Medulla oblongata (tissue), 1 donor: ENCODE measurements around the gene GNG5.
"Not testable (repeated sequence)": the region's sequence is repeated elsewhere in the genome, so short reads cannot be mapped to it uniquely, and the experiment has no call there.

ENCODE experiments used
- DNase-seq: peaks from one replicate; pipeline ENCODE4 v3.0.0-alpha.2; 2015; ENCODE audit errors: extremely low spot score

GNG5 gene

DNA sequence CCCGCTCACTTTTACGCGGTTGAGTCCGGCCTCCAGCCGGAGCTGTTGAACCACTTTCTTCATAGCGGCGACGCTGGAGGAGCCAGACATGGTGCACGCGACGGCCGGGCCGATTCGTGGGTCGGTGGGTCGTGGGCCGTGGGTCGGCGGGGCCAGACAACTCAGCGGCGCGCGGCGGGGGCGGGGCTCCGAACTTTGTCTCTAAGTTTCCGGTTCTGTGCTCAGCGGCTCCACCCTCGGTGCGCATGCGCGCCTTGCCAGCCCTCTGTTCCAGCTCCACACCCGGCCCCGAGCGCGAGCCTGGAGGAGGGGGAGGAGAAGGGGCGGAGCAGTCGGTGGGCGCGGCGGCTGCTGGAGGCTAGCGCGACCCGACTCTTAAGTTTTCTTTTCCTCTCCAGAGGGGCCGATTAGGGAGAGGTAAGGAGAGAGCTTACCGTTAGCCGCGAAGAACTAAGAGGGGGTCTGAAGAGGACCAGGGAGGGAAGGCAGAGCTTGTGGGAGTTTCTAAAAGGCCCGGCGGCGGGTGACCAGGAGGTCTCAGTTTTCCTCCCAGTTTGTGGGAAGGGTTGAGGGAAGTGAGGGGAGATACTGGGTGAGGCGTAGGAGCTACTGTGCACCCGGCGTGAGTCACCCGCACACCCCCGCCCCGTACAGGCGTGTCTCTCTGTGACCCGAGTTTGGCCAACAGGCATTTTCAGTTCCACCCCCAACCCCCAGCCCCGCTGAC lies at the start of gene GNG5, which contains the start of gene SPATA1:
TSS of gene GNG5 (minus strand) at position 580 of the 727 bp plus-strand sequence. CDS start at position 90, 490 bp downstream.
TSS of gene SPATA1 (plus strand) at position 385 of the 727 bp plus-strand sequence. CDS start 9,974 bp downstream, outside the sequence.
- DNase-seq, result peak; percentile 98

GRCh38 chr1:84550826-84551225 lies 44.4 kb upstream of the GNG5 start:
- DNase-seq, result no peak

- DNase-seq, result no peak
Measured at GRCh38 chr1:84541679-84542078, 35.3 kb upstream of the GNG5 start.

DNA sequence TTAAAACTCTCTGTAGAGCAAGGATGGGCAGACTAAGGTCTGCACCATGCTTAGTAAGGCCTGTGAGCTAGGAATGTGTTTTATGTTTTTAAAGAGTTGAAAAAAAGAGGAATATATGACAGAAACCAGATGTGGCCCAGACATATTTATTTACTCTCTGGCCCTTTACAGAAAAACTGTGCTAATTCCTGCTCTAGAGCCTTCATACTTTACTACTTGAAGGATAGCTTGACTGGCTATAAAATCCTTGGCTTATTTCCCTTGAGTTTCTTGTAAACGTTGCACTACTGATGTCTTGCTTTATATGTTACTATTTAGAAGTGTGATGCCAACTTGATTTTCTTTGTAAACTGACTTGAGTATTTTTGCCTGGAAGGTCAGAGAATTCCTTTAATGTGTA lies 34.4 kb upstream of the GNG5 start:
- DNase-seq, result no peak

DNA sequence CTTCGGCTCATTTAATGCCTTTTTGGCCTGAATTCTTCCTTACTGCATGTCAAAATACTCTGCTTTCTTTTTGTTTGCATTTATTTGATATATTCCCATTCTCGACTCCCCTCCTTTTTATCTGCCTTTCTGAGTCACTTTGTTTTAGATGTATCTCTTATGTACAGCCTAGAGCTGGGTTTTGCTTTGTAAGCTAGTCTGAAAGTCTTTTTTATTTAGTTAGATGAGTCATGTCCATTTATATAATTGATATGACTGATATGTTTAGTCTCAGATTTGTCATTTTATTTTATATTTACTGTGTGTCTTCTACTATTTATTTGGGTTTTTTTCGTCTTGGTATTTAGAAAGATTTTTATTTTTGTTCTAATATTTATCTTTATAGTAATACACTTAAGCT lies 33.6 kb upstream of the GNG5 start:
- no peak for DNase-seq

GRCh38 chr1:84538599-84538998 lies 32.2 kb upstream of the GNG5 start:
- no peak for DNase-seq

DNA sequence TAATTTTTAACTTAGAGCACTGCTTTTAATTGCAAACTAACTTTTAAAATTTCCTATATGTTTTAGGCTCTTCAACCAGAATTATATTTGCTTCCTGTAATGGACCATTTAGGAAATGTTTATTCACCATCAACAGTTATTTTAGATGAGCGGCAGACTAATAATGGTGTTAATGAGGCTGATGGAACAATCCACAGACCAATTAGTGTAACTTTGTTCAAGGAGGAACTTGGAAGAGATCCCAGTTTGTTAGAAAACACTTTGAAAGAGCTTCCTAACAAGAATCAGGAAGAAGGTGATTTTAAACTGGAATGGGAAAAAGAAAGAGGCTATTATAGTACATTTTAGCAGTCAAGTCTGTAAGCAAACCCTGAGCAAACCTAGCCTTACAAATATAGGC lies 19.4 kb upstream of the GNG5 start:
- DNase-seq, result peak; percentile 21

GRCh38 chr1:84524590-84524989 lies 18.2 kb upstream of the GNG5 start:
- no peak for DNase-seq

DNA sequence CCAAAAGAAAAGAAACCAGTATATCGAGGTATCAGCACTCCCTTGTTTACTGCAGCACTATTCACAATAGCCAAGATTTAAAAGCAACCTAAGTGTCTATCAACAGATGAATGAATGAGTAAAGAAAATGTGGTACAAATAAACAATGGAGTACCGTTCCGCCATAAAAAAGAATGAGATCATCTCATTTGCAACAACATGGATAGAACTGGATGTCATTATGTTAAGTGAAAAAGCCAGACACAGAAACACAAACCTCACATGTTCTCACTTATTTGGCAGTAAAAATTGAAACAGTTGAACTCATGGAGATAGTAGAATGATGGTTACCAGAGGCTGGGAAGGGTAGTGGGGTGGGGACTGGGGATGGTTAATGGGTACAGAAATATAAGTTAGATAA lies 4.3 kb upstream of the GNG5 start:
- DNase-seq, result no peak

DNA sequence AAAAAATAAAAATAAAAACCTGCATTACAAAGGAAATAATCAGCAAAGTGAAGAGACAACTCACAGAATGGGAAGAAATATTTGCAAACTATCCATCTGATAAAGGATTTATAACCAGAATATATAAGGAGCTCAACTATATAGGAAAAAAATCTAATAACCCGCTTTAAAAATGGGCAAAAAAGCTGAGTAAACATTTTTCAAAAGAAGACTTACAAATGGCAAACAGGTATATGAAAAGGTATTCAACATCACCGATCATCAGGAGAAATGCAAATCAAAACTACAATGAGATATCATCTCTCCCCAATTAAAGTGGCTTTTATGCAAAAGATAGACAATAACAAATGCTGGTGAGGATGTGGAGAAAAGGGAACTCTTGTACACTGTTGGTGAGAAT lies 3.8 kb upstream of the GNG5 start:
- DNase-seq, result no peak

- DNase-seq, result no peak
Measured at GRCh38 chr1:84509029-84509428, 2.6 kb upstream of the GNG5 start.

DNA sequence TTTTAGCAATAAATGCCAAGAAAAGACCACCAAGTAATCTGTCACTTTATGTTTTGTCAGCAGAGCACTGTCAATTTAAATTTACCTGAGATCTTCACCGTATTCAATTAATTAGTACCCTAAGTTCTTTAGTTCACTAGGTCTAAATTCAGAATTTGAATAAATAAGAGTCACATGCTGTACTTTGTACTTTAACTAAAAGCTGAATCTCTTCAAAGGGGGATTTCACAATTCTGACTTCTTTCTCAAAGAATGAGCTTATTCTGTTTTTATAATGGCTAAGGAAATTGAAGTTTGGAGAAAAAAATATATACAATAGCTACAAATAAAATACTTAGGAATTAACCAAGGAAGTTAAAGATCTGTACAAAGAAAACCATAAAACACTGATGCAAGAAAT lies 2.1 kb upstream of the GNG5 start:
- DNase-seq, result no peak

GRCh38 chr1:84507887-84508286 lies 1.5 kb upstream of the GNG5 start:
- DNase-seq, result not testable (repeated sequence)

- no peak for DNase-seq
Measured at GRCh38 chr1:84506729-84507453, 510 bp upstream of the GNG5 start.

DNA sequence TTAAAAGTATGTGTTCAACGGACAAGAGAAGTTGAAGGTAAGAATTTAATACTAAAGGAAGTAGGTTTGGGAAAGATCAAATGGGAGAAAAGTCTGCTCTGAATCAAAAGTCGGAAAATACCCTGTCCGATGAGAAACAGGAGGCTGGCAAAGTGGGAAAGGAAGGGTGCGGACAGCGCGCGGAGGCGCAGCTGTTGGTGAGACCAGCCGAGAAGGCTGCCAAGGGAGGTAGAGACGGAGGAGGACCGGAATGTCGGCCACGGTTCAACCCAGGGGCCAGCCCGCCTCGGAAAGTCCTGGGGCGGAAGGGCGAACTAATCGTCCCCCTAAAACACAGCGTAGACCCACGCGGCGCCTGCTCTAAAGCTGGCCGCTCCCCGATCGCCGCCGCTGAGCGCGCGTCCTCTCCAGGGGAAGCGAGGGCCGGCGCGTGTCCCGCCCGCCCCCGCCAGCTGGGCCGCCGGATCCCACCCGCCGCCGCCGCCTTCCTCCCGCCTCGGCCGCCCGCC lies 834 bp downstream of the GNG5 start:
- peak; percentile 49 for DNase-seq

DNA sequence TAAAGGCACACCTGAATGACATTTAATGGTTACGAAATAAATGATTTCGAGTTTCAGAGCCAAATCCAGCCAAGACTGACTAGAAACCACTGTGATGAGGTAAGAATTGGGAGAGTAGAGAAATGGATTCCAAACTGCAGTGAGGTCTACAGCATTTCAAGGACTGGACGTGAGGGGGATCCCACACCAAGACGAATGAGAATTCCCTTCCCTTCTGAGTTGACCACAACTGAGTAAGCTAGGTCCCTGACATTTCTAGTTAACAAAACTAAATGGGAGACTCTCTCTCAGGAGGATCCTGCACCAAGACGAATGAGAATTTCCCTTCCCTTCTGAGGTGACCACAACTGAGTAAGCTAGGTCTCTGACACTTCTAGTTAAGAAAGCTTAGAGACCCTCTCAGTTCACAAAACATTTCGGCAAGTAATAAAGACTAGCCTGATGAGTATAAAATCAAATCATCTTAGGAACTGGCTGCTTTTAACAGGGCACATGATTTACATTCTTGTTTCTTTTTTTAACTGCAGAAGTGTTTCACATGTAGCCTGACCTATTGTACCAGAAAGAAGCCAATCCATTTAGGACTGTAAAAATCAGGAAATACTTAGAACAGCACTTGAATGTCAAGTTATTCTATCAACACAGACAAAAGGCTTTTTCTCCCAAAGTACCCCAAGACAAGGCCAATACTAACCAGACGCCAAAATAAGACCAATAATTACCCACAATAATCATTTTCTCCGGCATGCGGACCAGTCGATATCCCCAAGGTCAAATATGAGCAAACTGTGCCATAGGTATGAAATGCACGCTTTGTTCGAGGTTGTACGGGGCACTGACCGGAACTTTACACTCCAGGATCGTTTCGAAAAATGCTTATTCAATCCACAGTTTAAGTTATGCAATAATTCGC lies 1.5 kb downstream of the GNG5 start:
- peak; percentile 35 for DNase-seq

DNA sequence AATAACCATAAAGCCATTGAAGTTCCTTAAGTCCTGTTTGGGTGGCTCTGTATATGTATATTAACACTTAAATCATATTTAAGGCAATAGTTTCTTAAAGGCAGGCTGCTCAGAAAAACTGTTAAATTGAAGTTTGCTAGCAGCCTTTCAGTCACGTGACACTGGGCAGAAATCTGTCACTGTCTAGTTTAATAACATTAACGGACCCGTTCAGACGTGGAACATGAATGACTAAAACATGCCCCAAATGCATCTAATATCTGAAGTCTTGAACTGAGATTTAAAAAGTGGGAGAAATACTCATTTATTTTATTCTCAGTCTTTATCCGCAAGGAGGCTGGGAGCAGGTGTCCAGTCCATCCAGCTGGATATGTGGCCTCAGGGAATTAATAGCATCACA lies 3.5 kb downstream of the GNG5 start:
- DNase-seq, result no peak

GRCh38 chr1:84497631-84498275 lies 8.6 kb downstream of the GNG5 start:
- DNase-seq, result no peak

GRCh38 chr1:84496498-84496897 lies 9.9 kb downstream of the GNG5 start:
- DNase-seq, result no peak

- DNase-seq, result no peak
Measured at GRCh38 chr1:84493747-84494146, 12.6 kb downstream of the GNG5 start.

DNA sequence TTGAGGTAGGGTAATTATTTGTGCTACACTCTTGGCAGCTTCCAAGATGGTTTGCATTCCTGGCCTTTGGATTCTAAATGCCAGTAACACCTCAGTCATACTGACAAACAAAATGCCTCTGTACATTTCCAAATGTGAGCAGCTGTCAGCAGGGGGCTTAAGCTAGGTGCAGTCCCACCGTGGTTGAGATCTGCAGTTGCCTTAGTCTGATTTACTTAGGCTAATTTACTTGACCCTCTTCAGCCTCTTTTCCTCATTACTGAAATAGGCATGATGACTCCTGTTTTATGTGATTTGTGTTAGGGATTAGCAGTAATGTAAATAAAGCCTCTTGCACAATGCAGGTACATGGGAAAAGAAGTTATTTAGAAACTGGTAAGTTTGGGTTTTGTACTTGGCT lies 13.7 kb downstream of the GNG5 start:
- no peak for DNase-seq
